ENCODE measurements around the gene USH2A. TPM values are rescaled to one million over a fixed set of nuclear protein-coding genes. Genes with fewer than 3 reads are reported as not detected.
A peak's percentile ranks its signal among the peaks of the same experiment; 100 is the strongest.

Gene USH2A
- total RNA-seq, 4 donors from 2014 or later = 0.39 TPM; not detected in 3

DNA sequence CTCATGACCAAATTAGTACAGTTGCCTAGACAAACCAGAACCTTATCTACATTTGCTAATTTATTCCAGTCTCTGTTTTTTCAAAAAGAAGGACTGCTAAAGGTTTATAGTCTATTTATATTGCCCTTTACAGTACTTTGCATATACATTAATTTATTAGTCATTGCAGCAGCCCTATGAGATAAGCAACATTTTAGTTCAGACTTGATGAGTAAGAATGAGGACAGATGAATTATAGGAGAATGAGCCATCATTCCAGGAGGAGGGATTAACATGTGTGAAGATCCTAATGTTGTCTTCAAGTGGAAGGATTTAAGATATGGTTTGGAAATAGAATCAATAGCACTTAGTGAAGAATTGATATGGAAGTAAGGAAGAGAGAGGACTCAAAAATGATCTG is 703.7 kb downstream of the USH2A start:
- H3K27ac ChIP-seq = no peak overlapping the region
- H3K27me3 ChIP-seq = no peaks in the 10 kb centered on the region
- no peaks in the 10 kb centered on the region for H3K9me3 ChIP-seq
- TF ChIP-seq EP300 (IDR thresholded peaks at IDR 0.05) (no peak), POLR2AphosphoS5 (IDR thresholded peaks at IDR 0.05) (no peak), POLR2A (IDR thresholded peaks at IDR 0.05) (no peak)
- TF ChIP-seq, protein P1, sequence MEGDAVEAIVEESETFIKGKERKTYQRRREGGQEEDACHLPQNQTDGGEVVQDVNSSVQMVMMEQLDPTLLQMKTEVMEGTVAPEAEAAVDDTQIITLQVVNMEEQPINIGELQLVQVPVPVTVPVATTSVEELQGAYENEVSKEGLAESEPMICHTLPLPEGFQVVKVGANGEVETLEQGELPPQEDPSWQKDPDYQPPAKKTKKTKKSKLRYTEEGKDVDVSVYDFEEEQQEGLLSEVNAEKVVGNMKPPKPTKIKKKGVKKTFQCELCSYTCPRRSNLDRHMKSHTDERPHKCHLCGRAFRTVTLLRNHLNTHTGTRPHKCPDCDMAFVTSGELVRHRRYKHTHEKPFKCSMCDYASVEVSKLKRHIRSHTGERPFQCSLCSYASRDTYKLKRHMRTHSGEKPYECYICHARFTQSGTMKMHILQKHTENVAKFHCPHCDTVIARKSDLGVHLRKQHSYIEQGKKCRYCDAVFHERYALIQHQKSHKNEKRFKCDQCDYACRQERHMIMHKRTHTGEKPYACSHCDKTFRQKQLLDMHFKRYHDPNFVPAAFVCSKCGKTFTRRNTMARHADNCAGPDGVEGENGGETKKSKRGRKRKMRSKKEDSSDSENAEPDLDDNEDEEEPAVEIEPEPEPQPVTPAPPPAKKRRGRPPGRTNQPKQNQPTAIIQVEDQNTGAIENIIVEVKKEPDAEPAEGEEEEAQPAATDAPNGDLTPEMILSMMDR (IDR thresholded peaks at IDR 0.05) = no peak
- H3K4me1 ChIP-seq = no peaks in the 10 kb centered on the region
- H3K36me3 ChIP-seq = no peaks in the 10 kb centered on the region
- ATAC-seq = no peak
- no peak overlapping the region for H3K4me3 ChIP-seq

DNA sequence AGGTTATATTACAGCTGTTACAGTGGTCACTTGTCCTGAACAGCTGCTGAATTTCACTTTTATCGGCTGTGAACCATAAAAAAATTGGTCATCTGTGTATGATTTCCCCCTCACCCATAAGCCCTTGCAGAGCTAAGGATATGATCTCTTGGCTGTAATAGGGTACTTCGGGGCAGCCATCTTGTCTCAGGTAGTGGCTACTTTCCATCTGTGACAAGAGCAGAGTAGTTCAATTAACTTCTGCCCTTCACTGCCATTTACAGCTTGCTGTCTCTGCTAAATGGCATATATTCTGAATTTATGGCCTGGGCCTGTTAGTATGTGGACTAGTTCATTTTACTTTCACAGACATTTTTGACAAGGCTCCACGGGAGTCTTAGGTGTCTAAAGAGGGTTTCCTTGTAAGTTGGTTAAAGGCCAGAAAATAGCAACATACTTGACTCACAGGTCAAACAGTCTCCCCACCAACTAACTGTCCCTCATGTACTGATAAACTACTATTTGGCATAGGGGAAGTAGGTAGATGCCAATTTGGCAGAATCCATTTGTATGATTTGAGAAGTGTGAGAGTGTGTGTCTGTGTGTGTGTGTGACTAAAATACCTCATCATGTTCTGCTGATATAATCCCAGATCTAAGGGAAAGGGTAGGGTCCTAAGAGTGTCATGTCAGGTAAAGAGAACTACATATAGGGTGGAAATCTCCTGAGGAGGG is 704.5 kb downstream of the USH2A start:
- Histone ChIP-seq H3K9me3 (no peaks in the 10 kb centered on the region), H3K4me3 (no peak overlapping the region), H3K27ac (no peak overlapping the region), H3K36me3 (no peaks in the 10 kb centered on the region), H3K4me1 (no peaks in the 10 kb centered on the region), H3K27me3 (no peaks in the 10 kb centered on the region)
- WGBS, 2 donors (ENCODE audit: low coverage in 1 of 2) = 33 to 39% methylated on average over 2 of the region's 3 CpGs
- no peak for TF ChIP-seq EP300 (IDR thresholded peaks at IDR 0.05)
- ATAC-seq = no peak

GRCh38 chr1:215717677-215718426 is 705.4 kb downstream of the USH2A start:
- TF ChIP-seq, protein P1 (IDR thresholded peaks at IDR 0.05) = no peak
- TF ChIP-seq POLR2AphosphoS5 (IDR thresholded peaks at IDR 0.05) (no peak), EP300 (IDR thresholded peaks at IDR 0.05) (no peak), POLR2A (IDR thresholded peaks at IDR 0.05) (no peak)
- no peaks in the 10 kb centered on the region for H3K27me3 ChIP-seq
- no peak for ATAC-seq
- no peaks in the 10 kb centered on the region for H3K4me1 ChIP-seq
- H3K27ac ChIP-seq = no peak overlapping the region
- no peaks in the 10 kb centered on the region for H3K36me3 ChIP-seq
- H3K4me3 ChIP-seq = no peak overlapping the region
- WGBS, 2 donors (ENCODE audit: low coverage in 1 of 2) = 81 to 90% methylated on average over 4 of the region's 4 CpGs
- no peaks in the 10 kb centered on the region for H3K9me3 ChIP-seq

DNA sequence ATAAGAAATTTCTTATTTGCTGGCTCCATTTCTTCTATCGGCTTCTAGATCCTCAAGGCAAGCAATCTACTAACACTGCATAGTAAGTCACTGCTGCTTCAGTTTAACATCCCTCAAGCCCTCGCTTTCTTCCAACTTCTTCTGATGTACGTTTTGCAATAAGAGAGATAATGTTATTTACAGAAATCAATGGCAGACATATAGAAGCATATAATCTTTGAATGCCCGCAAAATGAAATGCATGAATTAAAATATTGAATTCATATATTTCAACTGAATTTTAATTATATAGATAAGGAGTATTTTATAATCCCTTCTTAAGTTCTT is 712.4 kb downstream of the USH2A start:
- no peaks in the 10 kb centered on the region for H3K9me3 ChIP-seq
- H3K27me3 ChIP-seq = no peaks in the 10 kb centered on the region
- H3K27ac ChIP-seq = no peak overlapping the region
- no peaks in the 10 kb centered on the region for H3K36me3 ChIP-seq
- TF ChIP-seq EP300 (IDR thresholded peaks at IDR 0.05) (no peak), POLR2AphosphoS5 (IDR thresholded peaks at IDR 0.05) (no peak), POLR2A (IDR thresholded peaks at IDR 0.05) (no peak)
- TF ChIP-seq, protein P1 (IDR thresholded peaks at IDR 0.05) = no peak
- WGBS, 2 donors (ENCODE audit: low coverage in 1 of 2) = 83 to 87% methylated on average over 4 of the region's 4 CpGs
- H3K4me3 ChIP-seq = no peak overlapping the region
- no peak for ATAC-seq
- H3K4me1 ChIP-seq = no peaks in the 10 kb centered on the region

GRCh38 chr1:215710036-215710898 is 713.0 kb downstream of the USH2A start:
- TF ChIP-seq, protein P1 (IDR thresholded peaks at IDR 0.05) = peak in 1 of 4 experiments; percentile 28
- TF ChIP-seq POLR2A (IDR thresholded peaks at IDR 0.05) = no peak
- no peak for TF ChIP-seq EP300 (IDR thresholded peaks at IDR 0.05)
- TF ChIP-seq POLR2AphosphoS5 (IDR thresholded peaks at IDR 0.05) = no peak
- Histone ChIP-seq H3K27ac (no peak overlapping the region), H3K4me1 (no peaks in the 10 kb centered on the region), H3K27me3 (no peaks in the 10 kb centered on the region), H3K4me3 (no peak overlapping the region), H3K36me3 (no peaks in the 10 kb centered on the region), H3K9me3 (no peaks in the 10 kb centered on the region)
- ATAC-seq = no peak
- WGBS, 2 donors (ENCODE audit: low coverage in 1 of 2) = 28 to 50% methylated on average over 4 to 8 of the region's 8 CpGs

Measured in gastroesophageal sphincter (tissue), 4 donors.